Measurements from ENCODE around the gene SIRPG. TPM values are rescaled to one million over a fixed set of nuclear protein-coding genes. Genes with fewer than 3 reads are reported as not detected.
"Not testable (repeated sequence)": the region's sequence is repeated elsewhere in the genome, so short reads cannot be mapped to it uniquely, and the experiment has no call there.

The SIRPG gene
- total RNA-seq, 3 donors from 2014 or later = 11.6 to 13.3 (median 12.0) TPM

- H3K4me3 Mint-ChIP-seq = peak overlapping the region; percentile 50
Observed at GRCh38 chr20:1661542-1662299, 4.1 kb upstream of the SIRPG start.

GRCh38 chr20:1660246-1660645 is 2.7 kb upstream of the SIRPG start:
- peaks cover 11% of the 10 kb centered on the region for H3K9me3 Mint-ChIP-seq
- peaks cover 2% of the 10 kb centered on the region for H3K36me3 Mint-ChIP-seq (ENCODE audit: insufficient read depth)
- DNase-seq = no peak
- H3K4me3 Mint-ChIP-seq = peak overlapping the region; percentile 25
- H3K4me1 Mint-ChIP-seq (ENCODE audit: low read depth) = peaks cover 93% of the 10 kb centered on the region
- ATAC-seq = peak; percentile 79 to 80
- no peaks in the 10 kb centered on the region for H3K27me3 Mint-ChIP-seq (ENCODE audit: low read depth)

More at GRCh38 chr20:1661542-1662299, 4.1 kb upstream of the SIRPG start:
- Mint-ChIP-seq H3K36me3 (ENCODE audit: insufficient read depth) (peaks cover 2% of the 10 kb centered on the region), H3K9me3 (peaks cover 11% of the 10 kb centered on the region), H3K27me3 (ENCODE audit: low read depth) (no peaks in the 10 kb centered on the region), H3K4me1 (ENCODE audit: low read depth) (peaks cover 95% of the 10 kb centered on the region)
- ATAC-seq (no peak), DNase-seq (no peak)

GRCh38 chr20:1656844-1657243 is 735 bp downstream of the SIRPG start:
- peak overlapping the region; percentile 81 for H3K4me3 Mint-ChIP-seq
- peaks cover 19% of the 10 kb centered on the region for H3K36me3 Mint-ChIP-seq (ENCODE audit: insufficient read depth)
- DNase-seq (no peak), ATAC-seq (peak in 1 of 2 donors; percentile 15)
- no peaks in the 10 kb centered on the region for H3K27me3 Mint-ChIP-seq (ENCODE audit: low read depth)
- H3K4me1 Mint-ChIP-seq (ENCODE audit: low read depth) = peaks cover 91% of the 10 kb centered on the region
- H3K9me3 Mint-ChIP-seq = peaks cover 7% of the 10 kb centered on the region

- H3K36me3 Mint-ChIP-seq (ENCODE audit: insufficient read depth) = peaks cover 17% of the 10 kb centered on the region
- peaks cover 7% of the 10 kb centered on the region for H3K9me3 Mint-ChIP-seq
- H3K4me1 Mint-ChIP-seq (ENCODE audit: low read depth) = peaks cover 90% of the 10 kb centered on the region
- H3K4me3 Mint-ChIP-seq = peak overlapping the region; percentile 77
- no peak for DNase-seq
- no peak for ATAC-seq
- H3K27me3 Mint-ChIP-seq (ENCODE audit: low read depth) = no peaks in the 10 kb centered on the region
Observed at GRCh38 chr20:1654996-1655395, 2.6 kb downstream of the SIRPG start.

GRCh38 chr20:1652960-1653359 is 4.6 kb downstream of the SIRPG start:
- ATAC-seq (peak in 1 of 2 donors; percentile 16), DNase-seq (no peak)

GRCh38 chr20:1652104-1652503 is 5.5 kb downstream of the SIRPG start:
- Mint-ChIP-seq H3K9me3 (peaks cover 3% of the 10 kb centered on the region), H3K4me3 (no peak overlapping the region), H3K36me3 (ENCODE audit: insufficient read depth) (peaks cover 26% of the 10 kb centered on the region), H3K27me3 (ENCODE audit: low read depth) (no peaks in the 10 kb centered on the region), H3K4me1 (ENCODE audit: low read depth) (peaks cover 80% of the 10 kb centered on the region)
- ATAC-seq (no peak), DNase-seq (no peak)

More at GRCh38 chr20:1652960-1653359, 4.6 kb downstream of the SIRPG start:
- H3K4me1 Mint-ChIP-seq (ENCODE audit: low read depth) = peaks cover 80% of the 10 kb centered on the region
- H3K27me3 Mint-ChIP-seq (ENCODE audit: low read depth) = no peaks in the 10 kb centered on the region
- no peak overlapping the region for H3K4me3 Mint-ChIP-seq
- peaks cover 3% of the 10 kb centered on the region for H3K9me3 Mint-ChIP-seq
- peaks cover 26% of the 10 kb centered on the region for H3K36me3 Mint-ChIP-seq (ENCODE audit: insufficient read depth)

GRCh38 chr20:1651268-1652058 is 6.1 kb downstream of the SIRPG start:
- Mint-ChIP-seq H3K9me3 (peaks cover 3% of the 10 kb centered on the region), H3K4me1 (ENCODE audit: low read depth) (peaks cover 81% of the 10 kb centered on the region), H3K36me3 (ENCODE audit: insufficient read depth) (peaks cover 31% of the 10 kb centered on the region), H3K27me3 (ENCODE audit: low read depth) (no peaks in the 10 kb centered on the region), H3K4me3 (no peak overlapping the region)
- ATAC-seq (no peak), DNase-seq (no peak)

GRCh38 chr20:1648101-1648500 is 9.5 kb downstream of the SIRPG start:
- Mint-ChIP-seq H3K4me1 (ENCODE audit: low read depth) (peaks cover 69% of the 10 kb centered on the region), H3K4me3 (no peak overlapping the region), H3K9me3 (no peaks in the 10 kb centered on the region), H3K36me3 (ENCODE audit: insufficient read depth) (peaks cover 21% of the 10 kb centered on the region), H3K27me3 (ENCODE audit: low read depth) (no peaks in the 10 kb centered on the region)
- no peak for DNase-seq
- peak in 1 of 2 donors; percentile 44 for ATAC-seq

GRCh38 chr20:1646975-1647431 is 10.6 kb downstream of the SIRPG start:
- H3K27me3 Mint-ChIP-seq (ENCODE audit: low read depth) = no peaks in the 10 kb centered on the region
- peaks cover 60% of the 10 kb centered on the region for H3K4me1 Mint-ChIP-seq (ENCODE audit: low read depth)
- no peaks in the 10 kb centered on the region for H3K9me3 Mint-ChIP-seq
- H3K36me3 Mint-ChIP-seq (ENCODE audit: insufficient read depth) = peaks cover 18% of the 10 kb centered on the region
- no peak for DNase-seq
- peak; percentile 81 to 89 for ATAC-seq
- H3K4me3 Mint-ChIP-seq = peak overlapping the region; percentile 7

- no peaks in the 10 kb centered on the region for H3K27me3 Mint-ChIP-seq (ENCODE audit: low read depth)
- DNase-seq (no peak), ATAC-seq (no peak)
- peaks cover 40% of the 10 kb centered on the region for H3K4me1 Mint-ChIP-seq (ENCODE audit: low read depth)
- no peak overlapping the region for H3K4me3 Mint-ChIP-seq
- H3K36me3 Mint-ChIP-seq (ENCODE audit: insufficient read depth) = peaks cover 19% of the 10 kb centered on the region
- H3K9me3 Mint-ChIP-seq = peaks cover 11% of the 10 kb centered on the region
Observed at GRCh38 chr20:1644101-1644962, 13.2 kb downstream of the SIRPG start.

GRCh38 chr20:1638643-1639042 is 18.9 kb downstream of the SIRPG start:
- ATAC-seq; H3K27me3 Mint-ChIP-seq (ENCODE audit: low read depth); DNase-seq; H3K4me3 Mint-ChIP-seq: not testable (repeated sequence)
- peaks cover 19% of the 10 kb centered on the region for H3K36me3 Mint-ChIP-seq (ENCODE audit: insufficient read depth)
- peaks cover 15% of the 10 kb centered on the region for H3K9me3 Mint-ChIP-seq
- H3K4me1 Mint-ChIP-seq (ENCODE audit: low read depth) = peaks cover 19% of the 10 kb centered on the region

- DNase-seq = no peak
- peaks cover 15% of the 10 kb centered on the region for H3K9me3 Mint-ChIP-seq
- peaks cover 22% of the 10 kb centered on the region for H3K36me3 Mint-ChIP-seq (ENCODE audit: insufficient read depth)
- H3K4me1 Mint-ChIP-seq (ENCODE audit: low read depth) = peaks cover 25% of the 10 kb centered on the region
- no peak overlapping the region for H3K4me3 Mint-ChIP-seq
- no peak for ATAC-seq
- H3K27me3 Mint-ChIP-seq (ENCODE audit: low read depth) = no peaks in the 10 kb centered on the region
Observed at GRCh38 chr20:1637755-1638154, 19.8 kb downstream of the SIRPG start.

- ATAC-seq = no peak
- Mint-ChIP-seq H3K4me1 (ENCODE audit: low read depth) (peaks cover 31% of the 10 kb centered on the region), H3K27me3 (ENCODE audit: low read depth) (no peaks in the 10 kb centered on the region), H3K9me3 (peaks cover 15% of the 10 kb centered on the region), H3K36me3 (ENCODE audit: insufficient read depth) (peaks cover 24% of the 10 kb centered on the region), H3K4me3 (no peak overlapping the region)
- DNase-seq = no peak
Observed at GRCh38 chr20:1637226-1637625, 20.4 kb downstream of the SIRPG start.

- no peaks in the 10 kb centered on the region for H3K27me3 Mint-ChIP-seq (ENCODE audit: low read depth)
- peaks cover 15% of the 10 kb centered on the region for H3K9me3 Mint-ChIP-seq
- peaks cover 37% of the 10 kb centered on the region for H3K4me1 Mint-ChIP-seq (ENCODE audit: low read depth)
Observed at GRCh38 chr20:1636621-1637020, 21.0 kb downstream of the SIRPG start.

More at GRCh38 chr20:1636621-1637020, 21.0 kb downstream of the SIRPG start:
- DNase-seq = no peak
- Mint-ChIP-seq H3K36me3 (ENCODE audit: insufficient read depth) (peaks cover 24% of the 10 kb centered on the region), H3K4me3 (no peak overlapping the region)
- ATAC-seq = no peak
